Osteoblast (primary cell): ENCODE results near the gene TUT1. TPM values are rescaled to one million over a fixed set of nuclear protein-coding genes. Genes with fewer than 3 reads are reported as not detected.
A peak's percentile ranks its signal among the peaks of the same experiment; 100 is the strongest.

Experiments
- DNase-seq: peaks from one replicate; pipeline ENCODE4 v3.0.0; 2011; ENCODE audit warnings: low spot score, mixed read lengths; ENCODE audit not compliant: insufficient read length; ENCODE audit errors: missing footprints
- H2AFZ ChIP-seq: 2 replicates; pipeline ENCODE4 v1.6.0; 2011; ENCODE audit warnings: mild to moderate bottlenecking, low read length
- H3K27ac ChIP-seq: 2 replicates; pipeline ENCODE4 v1.5.1; 2011; ENCODE audit warnings: mild to moderate bottlenecking, low read depth, low read length, moderate library complexity
- H3K27me3 ChIP-seq: 2 replicates; pipeline ENCODE4 v1.6.0; 2012; ENCODE audit warnings: mild to moderate bottlenecking, control low read depth, inconsistent platforms, low read length, moderate library complexity; ENCODE audit not compliant: insufficient read depth
- H3K36me3 ChIP-seq: 2 replicates; pipeline ENCODE4 v1.5.1; 2011; ENCODE audit warnings: mild to moderate bottlenecking, low read length, control low read depth, moderate library complexity; ENCODE audit not compliant: insufficient read depth
- H3K4me1 ChIP-seq: 2 replicates; pipeline ENCODE4 v1.5.1; 2011; ENCODE audit warnings: mild to moderate bottlenecking, low read length, control low read depth, moderate library complexity; ENCODE audit not compliant: insufficient read depth
- H3K4me2 ChIP-seq: 2 replicates; pipeline ENCODE4 v1.6.0; 2011; ENCODE audit warnings: mild to moderate bottlenecking, low read length; ENCODE audit not compliant: insufficient read depth
- H3K4me3 ChIP-seq: fragments of 200-600 bp; sonication (generic); 3 replicates; pipeline ENCODE4 v1.5.1; 2012; ENCODE audit warnings: mild to moderate bottlenecking, low read length, inconsistent platforms; ENCODE audit not compliant: insufficient read depth
- H3K79me2 ChIP-seq: 2 replicates; pipeline ENCODE4 v1.6.0; 2012; ENCODE audit warnings: mild to moderate bottlenecking, low read length, control low read depth, inconsistent platforms; ENCODE audit not compliant: insufficient read depth
- H3K9me3 ChIP-seq: 2 replicates; pipeline ENCODE4 v1.5.1; 2011; ENCODE audit warnings: low read depth, low read length, control low read depth
- H4K20me1 ChIP-seq: 2 replicates; pipeline ENCODE4 v1.6.0; 2012; ENCODE audit warnings: mild to moderate bottlenecking, low read length, control low read depth; ENCODE audit not compliant: insufficient read depth
- CTCF ChIP-seq: IDR thresholded peaks from 2 replicates; pipeline ENCODE4 v1.5.1; 2011; ENCODE audit warnings: mild to moderate bottlenecking, low read depth, low read length, moderate library complexity; ENCODE audit errors: extremely low read depth
- total RNA-seq: library from RNA; depleted of rRNA; stranded (reverse); fragments of >200 nt; gene quantifications from 2 replicates; pipeline ENCODE4 v1.2.3, GENCODE V29; 2012

TUT1 gene
- total RNA-seq, 1 donor = 7.6 TPM

- Histone ChIP-seq H3K9me3 (no peaks in the 10 kb centered on the region), H3K4me2 (peak overlapping the region; percentile 93), H3K79me2 (peaks cover 93% of the 10 kb centered on the region), H3K27ac (peak overlapping the region; percentile 86), H3K36me3 (peaks cover 8% of the 10 kb centered on the region), H3K4me3 (peak overlapping the region; percentile 98), H3K4me1 (peaks cover 57% of the 10 kb centered on the region), H4K20me1 (peaks cover 80% of the 10 kb centered on the region), H2AFZ (no peak overlapping the region), H3K27me3 (no peaks in the 10 kb centered on the region)
- TF ChIP-seq CTCF = no peak
- DNase-seq = no peak
Measured at GRCh38 chr11:62542111-62542745, 49.1 kb downstream of the TUT1 start.

GRCh38 chr11:62540804-62541701, 50.3 kb downstream of the TUT1 start:
- Histone ChIP-seq H3K36me3 (peaks cover 15% of the 10 kb centered on the region), H3K9me3 (no peaks in the 10 kb centered on the region), H3K4me2 (peak overlapping the region; percentile 93), H3K79me2 (peaks cover 99% of the 10 kb centered on the region), H3K27me3 (no peaks in the 10 kb centered on the region), H2AFZ (no peak overlapping the region), H4K20me1 (peaks cover 87% of the 10 kb centered on the region), H3K4me3 (peak overlapping the region; percentile 98), H3K4me1 (peaks cover 62% of the 10 kb centered on the region), H3K27ac (peak overlapping the region; percentile 86)
- DNase-seq = peak; percentile 85
- no peak for TF ChIP-seq CTCF

GRCh38 chr11:62539238-62539925, 51.9 kb downstream of the TUT1 start:
- Histone ChIP-seq H3K36me3 (peaks cover 30% of the 10 kb centered on the region), H3K4me3 (peak overlapping the region; percentile 54), H2AFZ (no peak overlapping the region), H3K27ac (peak overlapping the region; percentile 86), H3K27me3 (no peaks in the 10 kb centered on the region), H3K79me2 (peaks cover 99% of the 10 kb centered on the region), H4K20me1 (peaks cover 91% of the 10 kb centered on the region), H3K4me2 (peak overlapping the region; percentile 93), H3K9me3 (no peaks in the 10 kb centered on the region), H3K4me1 (peaks cover 64% of the 10 kb centered on the region)
- no peak for TF ChIP-seq CTCF
- peak; percentile 99 for DNase-seq
